ENCODE data around the gene NFATC2IP. TPM values are rescaled to one million over a fixed set of nuclear protein-coding genes. Genes with fewer than 3 reads are reported as not detected.

The NFATC2IP gene
- total RNA-seq, 6 experiments from 2014 or later = 10.3 to 16.5 (median 13.1) TPM

DNA sequence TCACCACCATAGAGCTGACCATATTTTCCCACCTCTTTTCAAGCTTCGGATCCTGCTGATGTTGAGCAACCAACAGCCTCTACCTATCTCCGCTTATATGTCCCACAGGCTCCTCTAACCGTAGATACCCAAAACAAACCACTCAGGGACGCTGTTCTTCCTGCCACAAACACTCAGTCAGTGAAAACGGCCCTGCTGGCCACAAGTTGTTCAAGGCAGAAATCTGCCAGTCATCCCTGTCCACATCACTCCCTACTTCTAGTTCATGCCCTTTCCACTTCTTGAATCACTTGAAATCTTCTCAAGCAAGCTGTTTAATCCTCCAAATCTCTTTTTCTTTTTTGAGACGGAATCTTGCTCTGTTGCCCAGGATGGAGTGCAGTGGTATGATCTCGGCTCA lies 33.6 kb upstream of the NFATC2IP start:
- Histone ChIP-seq H3K27ac (no peak overlapping the region), H3K4me3 (no peak overlapping the region), H3K4me1 (no peaks in the 10 kb centered on the region), H3K9me3 (no peaks in the 10 kb centered on the region), H3K36me3 (peaks cover 0 to 23% (median 1%) of the 10 kb centered on the region in 4 donors), H3K27me3 (no peaks in the 10 kb centered on the region)
- WGBS (ENCODE audit: insufficient coverage, low coverage, low lambda C conversion rate, missing lambda C conversion rate) = 87% methylated on average over 7 of the region's 7 CpGs
- no peak for TF ChIP-seq CTCF (IDR thresholded peaks at IDR 0.05)
- no peak for TF ChIP-seq POLR2A (IDR thresholded peaks at IDR 0.05)
- intact Hi-C loops (cut with DNase I) = no loop called here
- no peak for ATAC-seq
- DNase-seq = no peak

DNA sequence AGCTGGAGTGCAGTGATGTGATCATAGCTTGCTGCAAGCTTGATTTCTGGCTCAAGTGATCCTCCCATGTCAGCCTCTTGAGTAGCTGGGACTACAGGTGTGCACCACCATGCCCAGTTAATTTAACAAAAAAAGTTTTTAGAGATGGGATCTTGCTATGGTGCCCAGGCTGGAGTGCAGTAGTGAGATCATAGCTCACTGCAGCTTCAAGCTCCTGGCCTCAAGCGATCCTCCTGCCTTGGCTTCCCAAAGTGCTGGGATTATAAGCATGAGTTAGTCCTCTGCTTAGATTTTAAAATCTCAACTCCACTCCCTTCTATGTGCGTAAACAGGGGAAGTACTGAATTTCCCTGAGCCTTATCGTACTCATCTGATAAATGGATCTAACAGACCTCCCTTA lies 32.0 kb upstream of the NFATC2IP start:
- Histone ChIP-seq H3K27me3 (no peaks in the 10 kb centered on the region), H3K4me1 (no peaks in the 10 kb centered on the region), H3K36me3 (peaks cover 0 to 23% (median 1%) of the 10 kb centered on the region in 4 donors), H3K4me3 (no peak overlapping the region), H3K27ac (no peak overlapping the region), H3K9me3 (no peaks in the 10 kb centered on the region)
- no peak for ATAC-seq
- intact Hi-C loops (cut with DNase I) = no loop called here
- no peak for DNase-seq
- WGBS (ENCODE audit: insufficient coverage, low coverage, low lambda C conversion rate, missing lambda C conversion rate) = 60% methylated on average over 1 of the region's 3 CpGs
- TF ChIP-seq CTCF (IDR thresholded peaks at IDR 0.05) = no peak
- no peak for TF ChIP-seq POLR2A (IDR thresholded peaks at IDR 0.05)

GRCh38 chr16:28923231-28923587 lies 27.5 kb upstream of the NFATC2IP start:
- intact Hi-C loops (cut with DNase I) = no loop called here
- peaks cover 0 to 5% (median 0%) of the 10 kb centered on the region in 4 donors for H3K4me1 ChIP-seq
- WGBS (ENCODE audit: insufficient coverage, low coverage, low lambda C conversion rate, missing lambda C conversion rate) = 93% methylated on average over 3 of the region's 3 CpGs
- TF ChIP-seq CTCF (IDR thresholded peaks at IDR 0.05) (no peak), POLR2A (IDR thresholded peaks at IDR 0.05) (no peak)
- no peaks in the 10 kb centered on the region for H3K27me3 ChIP-seq
- no peak overlapping the region for H3K27ac ChIP-seq
- peaks cover 0 to 9% (median 0%) of the 10 kb centered on the region in 4 donors for H3K36me3 ChIP-seq
- H3K4me3 ChIP-seq = no peak overlapping the region
- no peak for ATAC-seq
- H3K9me3 ChIP-seq = no peaks in the 10 kb centered on the region
- no peak for DNase-seq

DNA sequence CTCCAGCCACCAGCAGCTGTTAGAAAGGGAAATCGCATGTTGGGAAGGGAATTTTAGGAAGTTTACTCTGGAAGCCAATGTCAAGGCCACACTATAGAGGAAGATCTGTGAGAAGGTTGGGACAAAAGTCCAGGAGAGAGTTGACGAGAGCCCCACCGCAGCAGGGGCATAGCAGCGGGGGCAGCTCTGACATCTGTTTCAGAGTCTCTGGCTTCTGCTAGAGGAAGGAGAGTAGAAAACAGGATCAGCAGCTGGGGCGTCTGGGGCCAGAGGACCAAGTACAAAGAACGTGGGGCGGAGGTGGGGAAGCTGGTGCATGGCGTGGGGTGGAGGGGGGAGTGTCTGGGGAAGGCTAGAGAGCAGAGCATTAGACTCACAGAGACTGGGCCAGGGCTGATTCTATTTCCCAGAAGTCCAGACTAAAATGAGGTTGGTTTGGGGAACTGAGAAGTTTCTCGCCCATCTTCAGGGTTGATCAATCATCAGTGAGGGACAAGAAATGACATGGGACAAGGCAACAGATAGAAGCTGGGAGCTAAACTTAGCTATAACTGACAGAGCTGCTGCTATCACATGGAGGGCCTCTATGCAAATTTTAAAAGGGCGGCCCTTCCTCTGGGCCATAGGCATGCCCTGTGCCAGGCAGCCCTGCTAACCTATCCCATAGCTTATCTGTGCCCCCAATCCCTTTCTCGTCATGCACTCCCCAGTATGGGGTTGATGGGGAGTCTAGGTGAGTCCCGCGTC lies 26.9 kb upstream of the NFATC2IP start:
- Histone ChIP-seq H3K4me3 (no peak overlapping the region), H3K4me1 (peaks cover 0 to 5% (median 0%) of the 10 kb centered on the region in 4 donors), H3K36me3 (peaks cover 0 to 4% (median 0%) of the 10 kb centered on the region in 4 donors), H3K27ac (no peak overlapping the region), H3K9me3 (no peaks in the 10 kb centered on the region), H3K27me3 (no peaks in the 10 kb centered on the region)
- TF ChIP-seq POLR2A (IDR thresholded peaks at IDR 0.05) (no peak), CTCF (IDR thresholded peaks at IDR 0.05) (no peak)
- ATAC-seq (no peak), DNase-seq (no peak)
- 81% methylated on average over 9 of the region's 13 CpGs for WGBS (ENCODE audit: insufficient coverage, low coverage, low lambda C conversion rate, missing lambda C conversion rate)
- intact Hi-C loops (cut with DNase I) = no loop called here
